GM19397 (cell line): ENCODE measurements around the gene GGTLC1.

Experiments
- ATAC-seq: cut with Tn5 transposase; IDR thresholded peaks from one replicate; pipeline ENCODE4 v1.9.1; 2021; ENCODE audit warnings: mild to moderate bottlenecking, moderate library complexity; ENCODE audit not compliant: unreplicated experiment

Gene GGTLC1

DNA sequence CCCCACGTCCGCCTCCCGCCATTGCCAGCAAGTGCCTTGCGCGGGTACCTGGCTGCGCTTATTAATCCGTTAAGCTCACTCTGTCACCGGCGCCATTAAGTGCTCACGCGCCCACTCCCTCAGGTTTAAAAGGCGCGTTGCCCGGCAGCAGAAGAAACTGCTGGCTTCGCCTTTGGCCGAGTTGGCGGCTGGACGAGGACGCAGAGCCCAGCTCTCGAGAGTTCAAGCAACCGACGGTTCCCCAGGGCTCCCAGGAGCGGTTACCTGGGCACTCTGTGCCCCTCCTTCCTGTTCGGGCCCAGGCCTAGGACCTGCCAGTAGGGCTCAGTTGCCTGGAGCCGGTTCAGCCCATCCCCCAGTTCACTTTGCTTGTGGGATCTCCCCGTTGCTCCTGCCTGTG, at the start of gene GGTLC1:
Gene GGTLC1 (minus strand): TSS at position 219 of the 400 bp plus-strand sequence. CDS start 2,168 bp downstream, outside the sequence.
- no peak for ATAC-seq

DNA sequence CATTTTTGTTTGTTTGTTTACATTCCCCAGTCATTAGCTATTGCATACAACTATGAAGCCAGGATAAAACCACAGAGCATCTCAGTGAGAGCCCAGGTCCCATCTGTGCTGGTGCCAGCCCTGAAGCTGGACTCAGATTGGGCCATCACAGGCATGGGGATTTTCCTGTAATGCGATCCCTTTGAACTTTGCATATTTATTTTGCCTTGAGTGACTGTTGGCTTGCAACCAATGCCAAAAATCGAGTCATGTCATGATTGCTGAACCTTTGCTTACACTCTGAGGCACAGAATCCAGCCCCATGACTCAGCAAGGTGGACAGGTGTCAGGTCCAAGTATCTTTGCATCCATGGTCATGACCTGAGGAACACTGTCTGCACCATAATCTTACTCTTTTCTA, 46.2 kb upstream of the GGTLC1 start:
- no peak for ATAC-seq

DNA sequence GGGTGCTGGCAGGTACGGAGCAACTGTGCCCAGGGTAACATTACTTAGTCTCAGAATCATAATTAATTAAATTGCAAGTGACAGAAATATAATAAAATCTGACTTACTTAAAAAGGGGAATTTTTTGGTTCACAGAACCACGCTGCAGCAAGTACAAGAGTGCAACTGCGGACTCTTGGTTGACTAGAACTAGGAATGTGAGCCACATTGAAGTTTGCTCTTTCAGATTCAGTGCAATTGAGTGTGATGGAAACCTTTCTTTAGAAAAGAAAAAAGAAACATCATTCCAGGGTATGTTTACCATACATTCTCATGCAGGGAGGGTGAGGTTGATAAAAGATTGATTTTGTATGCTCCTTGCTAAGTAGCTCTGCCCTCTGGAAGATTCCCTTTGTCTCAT, 45.0 kb upstream of the GGTLC1 start:
- ATAC-seq, result no peak

DNA sequence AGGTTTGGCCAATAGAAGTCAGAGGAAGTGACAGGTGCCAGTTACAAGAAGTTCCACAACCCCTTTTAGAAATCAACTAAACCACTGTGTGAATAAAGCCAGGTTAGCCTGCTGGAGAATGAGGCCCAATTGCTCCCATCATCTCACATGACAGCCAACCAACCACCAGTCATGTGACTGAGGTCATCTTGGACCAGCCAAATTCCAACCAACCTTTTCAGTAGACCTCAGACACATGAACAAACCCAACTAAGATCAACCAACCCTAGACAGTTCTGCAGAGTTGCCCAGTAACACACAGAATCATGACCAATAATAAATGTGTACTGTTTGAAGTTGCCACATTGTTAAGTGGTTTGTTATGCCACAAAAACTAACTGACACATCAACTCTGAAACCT, 44.6 kb upstream of the GGTLC1 start:
- ATAC-seq, result no peak

DNA sequence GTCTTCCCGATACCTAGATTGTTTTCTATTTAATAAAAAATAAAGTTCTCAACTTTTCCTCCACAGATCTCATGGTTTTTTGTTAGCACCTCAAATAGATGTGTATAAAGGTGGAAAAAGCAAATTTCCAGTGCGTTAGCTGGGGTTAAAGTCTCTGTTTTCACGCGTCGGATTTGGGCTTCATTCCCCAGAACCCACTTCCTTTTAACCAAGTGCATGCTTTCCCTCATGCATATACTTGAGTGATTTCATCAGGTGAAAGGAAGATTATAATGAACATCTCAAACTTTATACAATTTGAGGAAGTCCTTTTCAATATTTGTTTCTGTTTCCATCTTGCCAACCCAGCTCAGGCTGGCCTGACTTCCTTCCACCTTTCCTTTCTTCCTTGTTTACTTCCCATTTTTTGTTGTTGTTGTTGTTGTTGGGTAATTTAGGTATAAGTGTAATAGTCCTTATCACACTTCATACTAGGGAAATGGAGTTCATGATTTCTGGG, 43.9 kb upstream of the GGTLC1 start:
- no peak for ATAC-seq

DNA sequence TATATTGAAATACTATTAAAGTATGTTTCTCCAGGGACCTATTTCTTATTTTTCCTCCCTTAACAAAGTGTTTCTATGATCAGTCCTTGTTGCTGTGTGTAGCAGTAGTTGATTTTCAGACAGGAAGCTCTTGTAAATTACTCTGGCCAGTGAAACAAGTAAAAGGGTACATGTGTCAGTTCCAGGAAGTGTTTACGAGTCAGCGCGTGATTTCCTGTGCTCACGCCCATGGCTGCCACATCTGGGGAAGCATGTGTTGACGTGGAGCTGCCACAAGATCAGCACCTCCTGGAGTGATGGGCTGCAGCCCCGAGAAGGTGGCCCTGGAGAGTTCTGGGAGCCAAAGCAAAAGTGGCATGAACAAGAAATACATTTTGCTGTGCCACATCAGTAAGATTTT, 38.6 kb upstream of the GGTLC1 start:
- ATAC-seq, result no peak

DNA sequence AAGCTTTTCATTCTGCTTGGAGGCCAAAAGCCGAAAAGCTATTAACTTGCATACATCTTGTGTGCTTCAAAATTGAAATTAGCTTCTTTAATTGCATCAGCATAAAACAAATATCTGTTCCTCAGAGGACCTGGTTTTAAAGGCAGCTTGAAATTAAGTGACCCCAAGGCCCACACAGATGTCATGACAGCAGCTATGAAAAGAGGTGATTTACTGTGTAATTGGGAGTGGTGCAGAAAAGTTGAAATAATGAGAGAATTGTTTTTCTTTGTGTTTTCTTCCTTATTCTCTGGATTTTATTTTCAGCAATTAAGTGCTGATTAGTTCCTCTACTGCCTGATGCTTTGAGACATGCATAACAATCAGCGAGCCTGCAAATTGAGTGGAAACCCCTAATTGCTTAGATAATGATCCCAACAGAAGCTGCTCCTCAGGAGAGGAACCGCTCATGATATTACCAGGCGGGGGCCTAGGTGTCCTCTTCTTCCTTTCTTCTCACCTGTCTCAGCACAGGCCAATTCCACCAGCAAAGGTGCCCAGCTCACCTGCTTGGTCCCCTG, 34.1 kb upstream of the GGTLC1 start:
- no peak for ATAC-seq

DNA sequence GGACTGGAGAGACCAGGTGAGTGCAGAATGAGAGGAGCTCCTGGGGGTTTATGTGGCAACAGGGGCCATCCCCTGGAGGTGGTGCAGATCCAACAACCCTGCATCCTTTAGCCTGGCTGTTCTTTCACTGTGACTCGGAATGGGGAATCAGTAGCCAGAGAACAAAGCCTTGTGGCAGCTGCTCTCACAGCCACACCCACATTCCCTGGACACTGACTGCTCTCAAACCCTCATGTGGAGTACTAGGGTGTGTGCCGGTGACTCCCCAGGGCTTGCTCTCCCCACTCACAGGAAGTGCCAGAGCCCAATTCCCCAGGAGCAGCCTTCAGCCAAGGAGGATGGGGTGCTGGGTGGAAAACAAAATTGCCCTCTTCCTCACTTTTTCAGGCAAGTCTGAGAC, 30.2 kb upstream of the GGTLC1 start:
- ATAC-seq, result no peak

DNA sequence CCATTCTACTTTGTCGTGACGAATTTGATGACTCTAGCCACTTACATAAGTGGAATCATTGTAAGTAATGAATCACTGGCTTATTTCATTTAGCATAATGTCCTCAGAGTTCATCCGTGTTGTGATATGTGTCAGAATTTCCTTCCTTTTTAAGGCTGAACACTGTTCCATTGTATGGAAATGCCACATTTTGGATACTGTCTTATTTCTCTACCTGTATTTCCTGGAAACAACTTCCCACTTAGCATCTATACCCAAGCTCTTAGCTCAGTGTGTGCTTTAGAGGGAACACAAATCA, 28.8 kb upstream of the GGTLC1 start:
- ATAC-seq, result no peak

DNA sequence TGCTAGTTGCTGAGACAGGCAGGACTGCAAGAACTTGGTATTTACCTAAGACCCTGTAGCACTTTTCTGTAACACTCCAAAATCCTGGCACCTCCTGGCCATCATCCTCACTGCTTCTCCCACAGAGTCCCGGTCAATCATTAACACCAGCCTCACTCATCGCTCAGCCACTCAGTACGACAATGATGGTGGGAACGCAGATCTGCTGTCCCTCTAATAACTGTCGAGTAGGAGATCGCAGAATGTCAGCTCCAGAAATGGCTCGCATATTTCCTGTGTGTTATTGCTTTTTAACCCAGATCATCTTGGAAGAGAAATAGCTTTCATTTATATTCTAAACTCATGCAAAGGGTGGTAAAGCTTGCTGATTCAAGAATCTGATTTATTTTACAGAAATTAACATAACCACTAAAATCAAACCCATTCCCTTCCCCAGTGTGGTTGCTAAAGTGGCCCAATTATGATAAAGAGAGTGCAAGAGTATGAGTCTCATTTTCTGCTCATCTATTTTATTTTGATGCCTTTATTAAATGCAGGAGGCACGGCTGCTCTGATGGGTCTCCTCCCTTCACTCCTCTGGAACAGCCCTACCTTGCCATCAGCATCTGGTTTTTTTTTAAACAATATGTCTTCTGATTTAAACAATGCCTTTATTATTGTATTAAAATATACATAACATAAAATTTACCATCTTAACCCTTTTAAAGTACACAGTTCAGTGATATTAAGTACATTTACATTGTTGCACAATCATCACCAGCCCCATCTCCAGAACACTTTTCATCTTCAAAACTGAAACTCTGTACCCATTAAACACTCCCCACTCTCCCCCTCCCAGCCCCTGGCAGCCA, 28.3 kb upstream of the GGTLC1 start:
- ATAC-seq, result no peak

DNA sequence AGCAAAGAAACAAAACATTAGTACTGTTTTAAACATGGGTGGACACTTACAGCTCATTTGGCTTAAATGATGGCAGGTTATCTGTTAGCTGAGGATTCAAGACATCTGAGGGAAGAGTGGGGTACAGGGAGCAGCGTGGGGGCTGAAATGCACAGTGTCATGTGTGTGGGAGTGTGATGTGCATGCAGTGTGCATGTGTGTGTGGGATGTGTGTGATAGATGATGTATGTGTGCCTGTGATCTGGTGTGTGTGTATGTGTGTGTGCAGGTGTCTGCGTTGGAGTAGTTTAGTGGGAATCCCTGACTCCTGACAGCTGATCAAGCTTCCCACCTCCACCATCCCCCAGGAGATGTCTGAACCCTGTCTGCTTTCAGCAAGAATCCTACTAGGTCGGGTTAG, 25.4 kb upstream of the GGTLC1 start:
- ATAC-seq, result no peak

DNA sequence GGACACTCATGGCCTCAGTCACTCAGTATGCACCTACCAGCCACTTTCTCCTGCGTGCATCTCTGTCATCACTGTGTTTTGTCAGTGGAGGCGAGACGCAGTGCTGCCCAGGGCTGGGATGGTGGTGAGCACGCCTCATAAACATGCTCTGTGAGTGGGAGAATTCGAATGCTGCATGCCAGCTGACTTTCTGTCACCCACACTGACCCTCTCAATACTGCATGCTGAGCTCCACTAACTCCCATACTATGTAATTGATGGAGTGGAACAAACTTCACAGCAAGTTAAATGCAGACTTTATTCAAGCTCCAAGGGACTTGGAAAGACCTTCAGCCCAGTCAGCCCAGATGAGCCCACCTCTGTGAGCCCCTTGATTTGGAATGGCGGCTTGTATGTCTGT, 22.7 kb upstream of the GGTLC1 start:
- no peak for ATAC-seq

DNA sequence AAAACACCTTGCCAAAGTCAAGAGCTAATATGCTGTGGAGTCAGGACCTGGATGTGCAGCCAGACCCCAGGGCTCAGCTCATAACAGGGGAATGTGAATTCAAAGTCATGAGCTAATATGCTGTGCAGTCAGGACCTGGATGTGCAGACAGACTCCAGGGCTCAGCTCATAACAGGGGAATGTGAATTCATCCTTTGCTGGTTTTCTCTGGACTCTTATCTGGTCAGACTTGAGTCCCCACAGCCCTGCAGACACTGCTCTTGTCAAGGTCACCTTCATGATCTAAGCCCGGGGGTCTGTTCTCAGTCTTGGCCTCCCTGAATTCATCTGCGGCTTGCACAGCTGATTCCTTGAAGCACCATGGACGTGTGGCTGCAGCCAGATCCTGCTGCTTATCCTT, 19.2 kb upstream of the GGTLC1 start:
- no peak for ATAC-seq

DNA sequence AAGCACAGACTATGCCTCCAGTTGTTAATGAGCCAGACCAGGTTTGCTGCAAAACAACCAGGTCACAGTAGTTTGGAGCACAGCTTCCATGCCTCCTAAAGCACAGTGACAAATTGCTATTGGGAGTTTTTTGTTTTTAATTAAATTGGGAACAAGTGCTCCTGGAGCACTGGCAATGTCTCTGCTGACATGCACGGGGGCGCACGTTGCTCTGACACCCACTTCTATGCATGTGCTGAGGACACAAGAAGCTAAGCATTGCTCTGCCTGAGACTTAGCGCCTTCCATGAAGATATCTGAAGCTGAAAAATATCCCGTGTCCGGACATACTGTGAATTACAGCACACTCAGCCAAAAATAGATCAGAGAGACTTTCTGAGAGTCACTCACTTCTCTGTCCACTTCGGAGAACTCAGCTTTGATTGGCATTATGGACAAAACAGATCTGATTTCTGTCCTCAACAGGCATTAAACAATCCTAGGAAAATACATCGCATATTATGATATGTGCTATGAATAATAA, 18.6 kb upstream of the GGTLC1 start:
- ATAC-seq, result no peak

DNA sequence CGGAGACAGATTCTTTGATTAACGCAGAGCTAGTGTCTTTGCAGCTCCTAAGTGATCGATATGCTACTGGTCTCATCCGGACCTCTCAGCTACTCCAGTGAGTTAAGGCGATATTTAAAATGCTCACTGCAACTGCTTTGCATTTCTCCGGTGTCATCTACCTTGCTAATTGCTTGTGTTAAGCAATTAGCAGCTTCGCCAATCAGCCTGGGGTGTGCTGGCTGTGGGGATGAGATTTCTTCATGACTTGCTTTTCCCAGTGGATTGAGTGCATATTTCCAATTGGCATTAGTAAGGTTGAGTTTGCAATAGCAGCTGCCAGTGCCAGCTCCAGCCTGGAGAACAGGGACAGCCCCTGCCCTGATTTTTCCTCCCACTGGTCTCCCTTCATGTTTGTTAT, 18.0 kb upstream of the GGTLC1 start:
- ATAC-seq, result no peak

DNA sequence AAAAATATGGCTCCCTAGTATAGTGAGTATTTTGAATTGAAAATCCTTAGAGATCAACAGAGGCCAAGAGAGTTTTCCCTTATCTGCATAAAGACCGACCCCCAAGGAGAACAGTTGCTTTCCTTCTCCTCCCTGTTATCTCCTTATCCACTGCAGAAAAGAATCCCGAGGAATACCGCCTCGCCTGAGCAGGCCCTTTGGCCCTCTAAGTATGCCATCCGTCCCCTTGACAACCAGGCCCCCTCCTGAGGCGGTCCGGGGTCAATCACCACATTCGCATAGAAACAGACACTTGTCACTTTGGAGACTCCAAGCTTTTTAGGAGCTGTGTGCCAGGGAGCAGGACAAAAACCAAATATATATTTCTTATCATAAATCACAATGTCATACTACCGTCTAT, 15.9 kb upstream of the GGTLC1 start:
- no peak for ATAC-seq

DNA sequence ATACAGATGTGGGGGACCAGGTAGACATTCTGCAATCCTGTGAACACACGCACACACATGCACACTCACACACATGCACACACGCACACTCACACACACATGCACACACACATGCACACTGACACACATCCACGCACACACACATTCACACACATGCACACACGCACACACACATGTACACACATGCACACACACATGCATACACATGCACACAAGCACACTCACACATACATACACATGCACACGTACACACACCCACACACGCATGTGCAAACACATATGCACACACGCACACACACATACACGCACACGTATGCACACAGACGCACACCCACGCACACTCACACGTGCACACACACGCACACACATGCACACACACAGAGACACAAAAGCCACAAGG, 14.3 kb upstream of the GGTLC1 start:
- ATAC-seq, result no peak

DNA sequence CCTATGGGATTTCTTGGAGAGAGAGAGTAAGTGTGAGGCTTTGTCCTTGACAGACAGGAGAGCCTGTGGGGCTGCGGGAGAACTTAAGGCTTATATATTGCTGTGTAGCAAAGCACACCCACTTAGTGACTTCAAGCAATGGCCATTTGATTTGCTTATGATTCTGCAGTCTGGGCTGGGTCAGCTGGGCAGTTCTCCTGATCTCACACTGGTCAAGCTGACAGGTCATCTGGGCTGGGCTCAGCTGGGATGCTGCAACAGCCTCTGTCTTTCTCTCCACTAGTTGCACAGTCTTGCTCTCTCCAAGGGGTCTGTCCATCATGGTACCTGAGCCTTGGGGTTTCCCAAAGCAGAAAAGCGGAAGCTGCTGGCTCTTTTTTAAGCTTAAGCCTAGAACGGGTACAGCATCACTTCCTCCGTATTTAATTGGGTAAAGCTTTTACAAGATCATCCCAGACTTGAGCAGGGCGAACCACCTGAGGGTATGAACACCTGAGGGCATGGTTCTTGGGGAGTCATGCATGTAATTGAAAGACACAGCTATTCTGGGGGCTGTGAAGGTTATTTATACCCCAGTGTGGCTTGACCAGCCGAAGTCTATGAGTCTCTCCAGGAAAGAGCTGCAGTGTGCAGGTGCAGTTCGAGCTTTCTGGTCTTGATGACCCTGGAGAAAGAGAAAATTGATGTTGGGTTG, 13.3 kb upstream of the GGTLC1 start:
- no peak for ATAC-seq

DNA sequence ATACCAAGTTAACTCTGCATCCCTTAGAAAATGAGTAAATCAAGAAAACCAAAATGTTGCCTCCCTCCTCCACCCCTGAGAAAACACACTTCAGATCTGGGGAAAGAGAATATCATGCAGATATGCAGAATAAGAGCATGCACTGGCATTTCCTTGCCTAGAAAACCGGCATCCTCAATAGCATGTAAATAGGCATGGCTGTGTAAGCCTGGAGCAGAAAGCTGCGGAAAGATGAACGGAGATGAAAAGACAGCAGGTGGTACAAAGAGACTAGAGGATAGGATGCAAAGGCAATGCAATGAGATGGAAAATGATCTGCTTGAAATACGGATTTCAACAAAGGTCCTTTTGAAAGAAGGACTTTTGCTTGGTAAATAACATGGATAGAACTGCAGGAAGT, 10.3 kb upstream of the GGTLC1 start:
- ATAC-seq, result no peak

DNA sequence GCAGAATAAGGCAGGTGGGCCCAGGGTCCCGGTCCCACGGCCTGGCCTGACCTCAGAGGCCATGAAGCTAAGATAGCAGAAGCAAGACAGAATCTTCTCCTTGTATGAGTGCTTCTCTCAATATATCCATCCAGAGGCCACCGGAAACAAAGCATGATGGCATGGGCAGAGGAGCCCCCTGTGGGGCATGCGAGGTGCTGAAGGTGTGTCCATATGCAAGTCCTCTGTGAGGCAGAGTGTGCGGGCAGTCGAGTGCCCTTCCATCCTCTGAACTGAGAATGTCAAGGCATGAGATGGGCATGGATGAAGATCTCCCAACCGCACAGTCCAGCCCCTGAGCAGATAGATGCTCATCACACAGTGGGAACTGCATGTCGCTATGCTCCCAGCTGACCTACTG, 9.8 kb upstream of the GGTLC1 start:
- no peak for ATAC-seq

DNA sequence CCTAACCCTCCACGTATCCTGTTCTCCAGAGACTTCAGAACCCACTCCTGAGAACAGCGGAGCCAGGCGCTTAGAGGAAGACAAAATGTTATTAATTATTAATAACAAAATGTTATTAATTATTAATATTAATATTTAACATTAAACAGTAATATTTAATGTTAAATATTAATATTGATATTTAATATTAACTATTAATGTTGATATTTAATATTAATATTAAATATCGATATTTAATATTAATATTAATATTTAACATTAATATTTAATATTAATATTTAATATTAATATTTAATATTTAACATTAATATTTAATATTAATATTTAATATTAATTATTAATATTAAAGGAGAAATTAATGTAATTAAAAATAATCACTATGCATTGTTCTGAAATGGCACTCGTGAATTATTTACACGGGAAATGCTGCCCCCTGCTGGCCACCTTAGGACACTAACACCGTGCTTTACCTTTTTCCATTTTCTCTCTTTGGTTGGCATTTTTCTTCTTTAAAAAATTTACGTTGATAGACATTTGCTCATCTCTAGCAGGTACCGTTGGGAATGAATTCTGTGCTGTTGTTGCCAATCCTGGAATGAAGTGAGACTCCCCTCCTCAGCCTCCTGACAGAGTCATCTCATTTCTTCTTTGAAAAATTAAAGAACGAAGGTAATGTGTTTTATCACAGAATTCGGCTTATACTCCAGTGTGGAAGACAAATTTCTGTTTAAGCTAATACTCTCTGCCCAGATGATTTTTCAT, 7.5 kb upstream of the GGTLC1 start:
- no peak for ATAC-seq
